ENCODE results near the gene RNU1-3.
"Not testable (repeated sequence)": the region's sequence is repeated elsewhere in the genome, so short reads cannot be mapped to it uniquely, and the experiment has no call there.

The RNU1-3 gene

DNA sequence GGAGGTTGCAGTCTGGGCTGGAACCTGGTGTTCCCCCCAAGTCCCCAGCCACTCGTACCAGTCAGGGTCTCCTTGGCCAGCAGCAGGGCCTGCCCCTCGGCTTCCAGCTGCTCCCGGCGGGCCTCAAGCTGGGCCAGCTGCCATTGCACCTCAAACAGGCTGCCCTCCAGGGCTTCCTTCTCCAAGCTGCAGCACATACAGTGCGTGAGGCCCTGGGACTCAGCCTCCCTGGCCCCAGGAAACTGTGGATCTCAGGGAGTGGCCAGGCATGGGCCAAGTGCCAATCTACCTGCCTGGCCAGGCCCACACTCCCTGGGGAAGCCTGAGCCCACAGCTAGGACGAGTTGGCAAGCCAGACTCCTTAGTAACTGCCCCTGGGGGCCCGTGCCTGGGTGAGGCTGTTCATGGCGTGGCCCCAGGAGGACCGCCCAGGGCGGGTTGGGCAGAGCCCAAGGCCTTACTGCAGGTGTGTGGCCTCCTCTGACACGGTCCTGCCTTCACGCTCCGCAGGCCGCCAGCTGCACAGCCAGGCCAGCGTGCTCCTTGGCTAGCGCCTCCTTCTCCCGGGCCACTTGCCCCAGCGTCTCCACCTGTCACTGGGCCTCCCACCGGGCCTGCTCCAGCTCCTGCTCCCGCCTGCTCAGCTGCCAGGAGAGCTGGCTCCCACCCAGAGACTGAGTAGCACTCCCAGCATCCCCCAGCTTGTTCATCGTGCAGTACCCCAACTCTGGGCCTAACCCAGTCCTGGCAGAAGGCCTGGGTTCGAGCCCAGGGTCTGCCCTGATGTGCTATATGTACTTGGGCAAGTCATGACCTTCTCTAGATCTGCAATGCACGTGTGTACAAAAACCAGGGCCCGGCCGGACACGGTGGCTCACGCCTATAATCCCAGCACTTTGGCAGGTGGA, 42.7 kb downstream of the RNU1-3 start:
- not testable (repeated sequence) for FAIRE-seq; DNase-seq (ENCODE audit: insufficient read length, low spot score)

DNA sequence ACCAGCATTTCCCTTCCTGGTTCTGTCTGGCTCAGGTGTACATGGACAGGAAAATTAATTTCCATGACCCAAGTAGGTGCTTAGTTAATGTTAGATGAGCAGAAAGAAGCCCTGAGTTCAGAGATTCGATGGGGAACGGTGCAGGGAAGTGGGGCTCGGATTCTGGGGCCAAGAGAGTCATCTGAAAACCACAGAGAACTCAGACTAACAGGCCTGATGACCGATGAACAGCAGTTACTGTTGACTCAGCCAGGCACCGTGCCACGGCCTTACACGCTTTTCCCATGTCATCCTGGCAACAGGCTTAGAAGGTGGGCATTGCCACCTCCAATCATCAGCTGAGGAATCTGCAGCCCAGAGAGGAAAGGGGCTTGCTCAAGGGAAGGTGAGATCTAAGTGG, 43.4 kb downstream of the RNU1-3 start:
- DNase-seq (ENCODE audit: insufficient read length, low spot score); FAIRE-seq: not testable (repeated sequence)

DNA sequence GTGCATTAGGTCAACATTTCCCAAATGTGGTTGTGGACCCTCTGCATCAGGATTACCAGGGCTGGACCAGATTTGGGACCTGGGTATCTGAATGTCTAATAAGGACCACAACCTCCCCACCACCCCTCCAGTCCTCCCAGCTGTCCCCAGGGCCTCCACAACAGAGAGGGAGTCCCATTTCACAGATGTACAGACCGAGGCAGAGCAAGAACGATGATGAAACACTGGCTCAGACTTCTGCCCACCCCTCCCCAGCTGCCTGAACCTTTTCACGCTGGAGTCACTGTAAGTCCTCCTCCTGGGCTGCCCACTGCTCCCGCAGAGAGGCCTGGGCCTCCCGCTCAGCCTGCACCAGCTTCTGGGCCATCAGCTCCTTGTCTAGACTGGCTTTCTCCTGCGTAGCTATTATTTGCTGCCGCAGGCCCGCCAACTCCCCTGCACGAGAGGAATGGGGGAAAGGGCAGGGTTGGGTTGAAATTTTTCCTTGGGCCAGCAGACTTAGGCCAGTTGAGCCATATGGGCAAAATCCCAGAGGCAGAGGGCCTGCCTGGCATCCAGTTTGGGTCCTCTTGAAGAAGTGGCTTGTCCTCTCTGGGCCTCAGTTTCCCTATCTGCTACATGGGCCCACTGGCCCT, 45.0 kb downstream of the RNU1-3 start:
- not testable (repeated sequence) for DNase-seq (ENCODE audit: insufficient read length, low spot score); FAIRE-seq

DNA sequence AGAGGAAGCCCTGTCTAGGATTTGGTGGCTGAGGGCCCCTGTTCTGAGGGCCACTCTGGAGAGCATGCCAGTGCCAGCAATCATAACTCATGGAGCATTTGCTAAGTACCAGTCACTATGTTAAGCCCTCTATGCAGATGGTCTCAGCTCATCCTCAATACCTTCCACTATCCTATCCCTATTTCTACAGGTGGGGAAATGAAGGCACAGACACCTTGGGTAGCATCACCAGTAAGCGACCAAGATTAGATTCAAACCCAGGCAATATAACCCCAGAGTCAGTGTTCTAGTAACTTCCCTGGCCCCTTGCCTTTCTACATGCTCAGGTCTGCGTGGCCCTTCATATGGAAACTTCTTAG, 45.5 kb downstream of the RNU1-3 start:
- no peak for FAIRE-seq

DNA sequence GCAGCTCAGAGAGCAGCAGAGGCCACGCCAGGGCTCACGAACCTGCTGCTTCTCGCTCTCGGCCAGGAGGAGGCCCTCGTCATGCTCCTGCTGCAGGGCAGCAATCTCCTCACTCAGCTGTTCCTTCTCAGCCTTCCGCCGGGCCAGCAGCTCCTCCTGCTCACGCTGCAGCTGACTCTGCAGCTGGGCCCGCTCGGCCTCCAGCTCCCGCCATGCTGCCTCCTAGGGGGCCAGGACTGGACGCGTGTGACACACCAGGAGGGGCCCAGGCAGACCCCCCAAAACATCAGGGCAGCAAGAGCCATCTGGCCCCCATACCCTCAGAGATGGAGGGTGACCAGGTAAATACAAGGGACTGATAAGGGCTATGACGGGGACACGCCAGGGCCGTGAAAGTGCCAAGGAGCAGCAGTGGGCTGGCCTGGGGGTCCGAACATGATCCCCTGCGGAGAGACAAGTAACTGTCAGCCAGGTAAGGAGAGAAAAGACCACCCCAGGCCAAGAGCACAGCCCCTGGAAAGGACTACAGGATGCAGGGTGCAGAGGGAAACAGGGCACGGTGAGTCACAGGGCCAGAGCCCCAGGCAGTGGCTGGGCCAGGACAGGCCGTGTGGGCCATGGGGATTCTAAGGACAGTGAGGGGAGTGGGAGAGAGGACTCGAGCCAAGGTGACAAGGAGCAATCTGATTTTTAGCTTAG, 46.8 kb downstream of the RNU1-3 start:
- not testable (repeated sequence) for FAIRE-seq; DNase-seq (ENCODE audit: insufficient read length, low spot score)

More for the DNA sequence above, 45.5 kb downstream of the RNU1-3 start:
- no peak for DNase-seq (ENCODE audit: insufficient read length, low spot score)

DNA sequence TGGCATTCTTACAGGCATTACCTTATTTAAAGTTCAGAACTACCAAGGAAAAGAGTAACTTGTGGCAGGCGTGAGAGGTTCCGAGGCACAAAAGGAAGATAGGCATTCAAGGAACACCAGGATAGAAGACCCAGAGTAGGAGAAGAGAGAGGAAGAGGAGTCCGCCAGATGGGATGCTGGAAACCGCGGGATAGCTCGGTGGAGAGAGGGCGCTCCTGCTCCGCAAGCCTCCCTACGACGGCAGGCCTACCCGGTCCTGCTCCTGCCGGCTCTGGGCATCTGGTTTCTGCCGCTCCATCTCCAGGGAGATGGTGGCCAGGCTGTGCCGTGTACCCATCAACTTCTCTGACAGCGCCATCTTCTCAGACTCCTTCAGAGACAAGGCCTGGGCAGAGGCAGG, 48.0 kb downstream of the RNU1-3 start:
- FAIRE-seq (no peak), DNase-seq (ENCODE audit: insufficient read length, low spot score) (no peak)

DNA sequence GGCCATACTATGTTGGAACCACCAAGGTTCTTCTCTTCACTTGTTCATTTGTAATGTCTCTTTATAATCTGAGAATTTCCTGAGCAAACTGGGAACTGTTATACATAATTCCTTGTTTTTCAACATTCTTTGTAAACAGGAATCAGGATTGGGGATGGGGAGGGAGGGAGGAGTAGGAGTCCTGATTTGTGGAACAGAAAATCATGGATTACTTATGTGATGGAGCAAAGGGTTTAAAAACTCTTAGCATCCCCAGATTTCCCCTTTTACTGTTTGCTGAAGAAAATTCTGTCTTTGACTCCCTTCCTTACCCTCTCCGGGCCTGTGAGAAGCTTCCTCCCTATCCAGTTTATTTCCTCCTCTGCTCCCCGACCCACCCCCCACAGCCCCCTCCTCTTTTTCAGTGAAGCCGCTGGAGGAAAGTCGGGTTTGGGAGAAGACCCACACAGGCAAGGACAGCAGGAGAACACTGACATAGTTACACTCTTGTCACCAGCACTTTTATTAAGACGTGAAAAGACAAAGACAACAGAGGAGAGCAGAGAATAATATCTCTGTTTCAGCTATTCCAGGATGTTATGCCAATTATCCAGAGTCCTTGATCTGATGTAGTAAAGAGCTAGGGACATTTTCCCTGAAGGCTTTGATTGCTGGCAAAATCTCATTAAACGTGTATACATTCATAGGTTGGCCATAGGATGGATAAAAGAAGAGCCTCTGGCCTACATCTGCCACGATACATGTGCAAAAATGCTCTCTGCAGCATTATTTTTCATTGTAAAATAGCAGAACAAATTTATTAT, 48.8 kb downstream of the RNU1-3 start:
- FAIRE-seq (no peak), DNase-seq (ENCODE audit: insufficient read length, low spot score) (no peak)

DNA sequence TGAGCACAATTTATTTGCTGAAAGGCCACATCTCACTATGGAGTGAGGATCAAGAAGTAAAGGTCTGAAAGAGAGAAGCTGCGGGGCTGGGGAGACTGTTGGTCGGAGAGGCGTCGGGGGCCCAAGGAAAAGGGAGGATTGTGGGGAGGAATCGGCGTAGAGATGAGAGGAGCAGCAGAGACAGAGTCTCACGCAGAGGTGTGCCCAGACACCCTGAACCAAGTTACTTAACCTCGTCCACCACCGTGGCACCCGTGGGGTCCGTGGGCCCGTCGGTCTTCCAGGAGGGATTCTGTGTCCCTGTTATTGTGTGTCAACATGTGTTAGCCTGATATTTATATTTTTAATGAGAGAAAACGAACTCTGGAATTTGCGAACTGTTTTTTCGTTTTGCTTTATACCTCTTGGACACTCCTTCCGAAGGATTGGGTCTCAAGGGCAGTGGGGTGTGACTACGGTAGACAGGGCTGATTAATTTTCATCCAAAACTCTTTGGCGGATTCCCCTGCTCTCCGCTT, 49.6 kb downstream of the RNU1-3 start:
- DNase-seq (ENCODE audit: insufficient read length, low spot score) = no peak
- FAIRE-seq = no peak
